Stimulated activated CD4-positive, alpha-beta T cell treated with anti-CD3 and anti-CD28 coated beads, TNF-alpha, amount 100 ng/mL, for 4 hours (primary cell): ENCODE measurements around the gene FXYD5.

ENCODE experiments used
- DNase-seq, 3 experiments: peaks; one replicate each; pipeline ENCODE4 v3.0.0-alpha.2; 2020; ENCODE audit warnings: low read depth in 3 of 3

Gene FXYD5

DNA sequence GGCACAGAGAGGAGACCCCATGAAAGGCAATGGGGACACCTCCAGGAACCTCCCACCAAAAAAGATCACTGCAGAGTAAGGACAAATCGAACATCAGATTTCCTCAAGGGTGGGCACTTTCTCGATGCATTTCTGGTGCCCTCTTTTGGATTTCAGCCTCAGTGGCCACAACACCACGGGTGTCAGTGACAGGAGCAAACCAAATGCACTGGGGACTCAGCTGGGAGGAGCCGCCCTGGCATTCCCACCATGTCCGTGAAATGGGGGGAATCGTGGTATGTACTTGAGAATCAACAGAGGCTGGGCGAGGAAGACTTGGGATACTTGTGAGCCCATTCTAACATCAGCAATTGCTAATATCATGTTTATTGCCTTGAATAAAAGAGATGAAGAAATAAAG, 57.7 kb downstream of the FXYD5 start:
- no peak for DNase-seq

DNA sequence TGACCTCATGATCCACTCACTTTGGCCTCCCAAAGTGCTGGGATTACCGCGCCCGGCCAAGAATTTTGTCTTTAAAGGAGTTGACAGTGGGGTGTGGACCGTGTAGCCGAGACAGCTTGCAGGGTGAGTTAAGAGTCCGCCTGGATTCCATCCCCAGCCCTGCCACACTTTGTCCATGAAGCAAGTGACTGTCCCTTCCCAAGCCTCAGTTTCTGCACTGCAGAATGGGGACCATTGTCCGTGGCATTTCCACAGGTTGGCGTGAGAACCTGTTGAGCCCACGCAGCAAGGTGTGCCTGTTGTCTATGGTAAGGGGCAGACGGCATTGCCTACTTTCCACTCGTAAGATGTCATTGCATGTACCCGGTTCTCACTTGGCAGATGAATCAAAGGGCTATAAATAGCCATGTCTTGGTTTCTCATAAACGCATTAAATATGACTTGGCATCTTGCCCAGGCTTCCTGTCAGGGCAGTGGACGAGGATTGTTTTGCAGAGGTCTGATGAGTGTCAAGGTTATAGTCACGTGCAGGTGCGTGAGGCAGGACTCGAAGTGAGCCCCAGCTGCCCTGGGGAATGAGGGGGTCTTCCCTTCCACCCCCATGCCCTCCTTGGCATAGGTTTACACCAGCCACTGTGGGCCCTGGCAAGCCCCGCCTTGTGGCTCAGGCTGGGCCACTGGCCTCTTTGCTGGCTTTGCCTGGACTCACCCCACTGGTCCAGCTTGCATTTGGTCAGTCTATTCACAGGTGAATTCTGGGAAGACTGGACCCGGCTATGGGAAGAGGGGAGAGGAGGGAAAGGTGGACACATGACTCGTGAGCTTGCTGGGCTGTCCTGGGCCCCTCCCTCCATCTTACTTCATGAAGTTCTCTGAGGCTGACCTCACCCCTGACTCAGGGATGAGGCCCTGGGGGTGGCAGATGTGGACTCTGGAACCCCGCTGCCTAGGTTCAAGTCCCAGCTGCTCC, 59.4 kb downstream of the FXYD5 start:
- DNase-seq, result peak; percentile 29 to 67 (median 41)

DNA sequence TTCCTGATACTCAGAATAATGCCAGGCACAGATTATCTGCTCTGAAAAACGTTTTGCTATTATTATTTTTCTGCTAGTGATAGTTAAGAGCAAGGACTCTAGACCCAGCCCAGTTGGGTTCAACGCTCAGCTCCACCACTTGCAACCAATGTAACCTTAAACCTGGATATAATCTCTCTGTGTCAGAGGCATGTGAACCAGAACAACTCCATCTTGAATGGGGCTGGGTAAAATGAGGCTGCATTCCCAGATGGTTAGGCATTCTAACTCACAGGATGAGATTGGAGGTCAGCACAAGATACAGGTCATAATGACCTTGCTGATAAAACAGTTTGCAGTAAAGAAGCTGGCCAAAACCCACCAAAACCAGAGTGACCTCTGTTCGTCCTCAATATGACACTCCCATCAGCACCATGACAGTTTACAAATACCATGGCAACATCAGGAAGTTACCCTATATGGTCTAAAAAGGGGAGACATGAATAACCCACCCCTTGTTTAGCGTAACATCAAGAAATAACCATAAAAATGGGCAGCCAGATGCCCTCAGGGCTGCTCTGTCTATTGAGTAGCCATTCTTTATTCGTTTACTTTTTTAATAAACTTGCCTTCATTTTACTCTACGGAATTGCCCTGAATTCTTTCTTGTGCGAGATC, 60.4 kb downstream of the FXYD5 start:
- DNase-seq, result no peak

DNA sequence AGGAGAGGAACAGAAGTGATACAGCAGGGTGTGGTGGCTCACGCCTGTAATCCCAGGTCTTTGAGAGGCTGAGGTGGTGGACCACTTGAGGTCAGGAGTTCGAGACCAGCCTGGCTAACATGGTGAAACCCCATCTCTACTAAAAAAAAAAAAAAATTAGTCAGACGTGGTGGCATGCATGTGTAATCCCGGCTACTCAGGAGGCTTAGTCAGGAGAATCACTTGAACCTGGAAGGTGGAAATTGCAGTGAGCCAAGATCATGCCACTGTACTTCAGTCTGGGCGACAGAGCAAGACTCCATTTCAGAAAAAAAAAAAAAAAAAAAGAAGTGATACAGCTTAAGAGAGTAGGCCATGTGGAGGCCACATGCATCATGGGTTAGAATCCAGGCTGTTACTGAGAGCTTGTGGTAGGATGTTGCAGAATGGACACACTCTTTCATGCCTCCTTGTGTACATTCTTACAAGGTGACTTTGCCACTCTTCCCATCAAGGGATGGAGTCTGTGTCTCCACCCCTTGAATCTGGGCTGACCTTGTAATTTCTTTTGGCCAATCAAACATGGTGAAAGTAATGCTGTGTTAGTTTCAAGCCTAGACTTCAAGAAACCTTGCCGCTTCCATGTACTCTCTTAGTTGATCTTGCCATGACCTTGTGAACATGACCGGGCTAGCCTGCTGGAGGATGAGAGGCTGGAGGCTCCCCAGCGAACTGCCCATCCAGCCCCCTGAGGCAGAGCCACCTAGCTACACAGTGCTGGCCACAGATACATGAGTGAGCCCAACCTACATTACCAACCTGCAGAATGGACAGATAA, 61.7 kb downstream of the FXYD5 start:
- DNase-seq, result no peak

DNA sequence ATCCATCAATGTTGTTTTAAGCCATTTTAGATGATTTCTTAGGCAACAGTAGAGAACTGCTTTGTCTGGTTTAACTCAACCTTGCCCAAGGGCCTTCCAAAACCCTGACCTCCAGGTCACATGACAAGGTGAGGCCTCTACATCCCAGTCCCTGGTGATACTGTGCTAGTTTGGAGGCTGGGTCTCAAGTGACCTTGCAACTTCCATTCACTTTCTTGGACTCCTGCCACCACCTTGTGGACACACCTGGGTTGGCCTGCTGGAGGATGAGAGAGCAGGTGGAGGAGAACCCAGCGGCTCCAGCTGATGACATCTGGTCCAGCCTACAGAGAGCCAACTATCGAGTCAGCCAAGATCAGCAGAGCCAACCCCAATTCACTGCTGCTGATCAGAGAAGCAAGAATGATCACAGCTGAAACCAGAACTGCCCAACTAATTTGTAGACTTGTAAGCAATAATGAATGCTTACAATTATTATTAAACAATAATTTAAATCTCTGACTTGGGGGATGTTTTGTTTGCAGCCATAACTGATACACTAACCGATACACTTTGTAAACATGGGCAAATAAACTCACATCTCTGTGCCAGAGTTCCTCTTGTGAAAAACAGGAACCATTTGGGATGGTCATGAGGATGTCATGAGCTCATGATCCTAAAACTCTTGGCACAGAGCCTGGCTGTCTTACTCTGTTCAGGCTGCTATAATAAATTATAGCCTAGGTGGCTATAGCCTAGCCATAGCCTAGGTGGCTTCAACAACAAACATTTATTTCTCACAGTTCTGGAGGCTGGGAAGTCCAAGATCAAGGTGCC, 62.5 kb downstream of the FXYD5 start:
- no peak for DNase-seq

DNA sequence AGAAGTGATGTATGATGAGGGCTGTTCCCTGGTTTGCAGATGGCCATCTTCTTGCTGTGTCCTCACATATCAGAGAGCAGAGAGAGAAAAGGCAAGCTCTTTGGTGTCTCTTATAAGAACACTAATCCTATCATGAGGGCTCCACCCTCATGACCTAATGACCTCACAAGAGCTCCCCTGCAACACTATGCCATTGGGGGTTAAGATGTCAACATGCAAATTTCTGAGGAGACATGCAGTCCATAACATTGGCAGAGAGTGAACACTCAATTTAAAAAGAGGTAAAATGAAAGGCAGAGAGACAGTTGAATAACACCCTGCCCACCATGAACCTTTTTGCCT, 63.1 kb downstream of the FXYD5 start:
- DNase-seq, result no peak

DNA sequence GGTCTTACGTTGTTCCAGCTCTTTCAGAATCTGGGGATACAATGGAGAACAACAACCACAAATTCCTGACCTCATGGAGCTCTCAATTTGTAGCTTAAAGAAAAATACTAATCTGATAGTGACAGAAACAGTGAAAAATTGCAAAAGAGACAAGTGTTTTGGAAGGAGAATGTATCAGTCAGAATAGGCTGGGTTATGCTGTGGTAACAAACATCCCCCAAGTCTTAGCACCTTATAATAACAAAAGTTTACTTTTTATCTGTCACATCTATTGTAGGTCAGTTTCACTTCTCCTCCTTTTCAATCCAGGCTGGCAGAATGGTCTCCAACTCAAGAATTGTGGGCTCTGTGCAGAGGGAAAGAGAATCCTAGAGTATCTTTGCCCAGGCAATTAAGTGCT, 64.5 kb downstream of the FXYD5 start:
- DNase-seq, result no peak
